ENCODE data around the gene PFDN6.

GRCh38 chr6:33318426-33319073 lies 29.1 kb downstream of the PFDN6 start:
- TF ChIP-seq CTCF (IDR thresholded peaks at IDR 0.05; ENCODE audit: low read depth, low read length, poor library complexity, severe bottlenecking) (no peak), EZH2phosphoT487 (IDR thresholded peaks at IDR 0.05; ENCODE audit: borderline replicate concordance, low read length) (no peak)
